ENCODE results near the gene SMOC2.

Gene SMOC2

GRCh38 chr6:168515376-168515775 is 74.4 kb downstream of the SMOC2 start:
- TF ChIP-seq POLR2A (IDR thresholded peaks at IDR 0.05; ENCODE audit: low read depth, low read length), result no peak
- no peak for DNase-seq (ENCODE audit: insufficient read length, low spot score)
- no peak for FAIRE-seq

- DNase-seq (ENCODE audit: insufficient read length, low spot score), result no peak
- FAIRE-seq, result no peak
- no peak for TF ChIP-seq POLR2A (IDR thresholded peaks at IDR 0.05; ENCODE audit: low read depth, low read length)
Observed at GRCh38 chr6:168516944-168517741, 76.2 kb downstream of the SMOC2 start.

- DNase-seq (ENCODE audit: insufficient read length, low spot score), result no peak
- FAIRE-seq, result no peak
- TF ChIP-seq POLR2A (IDR thresholded peaks at IDR 0.05; ENCODE audit: low read depth, low read length), result no peak
Observed at GRCh38 chr6:168517742-168518347, 76.9 kb downstream of the SMOC2 start.

GRCh38 chr6:168518348-168518745 is 77.4 kb downstream of the SMOC2 start:
- TF ChIP-seq POLR2A (IDR thresholded peaks at IDR 0.05; ENCODE audit: low read depth, low read length), result no peak
- FAIRE-seq, result no peak

GRCh38 chr6:168518867-168519266 is 77.9 kb downstream of the SMOC2 start:
- FAIRE-seq, result no peak
- no peak for DNase-seq (ENCODE audit: insufficient read length, low spot score)
- no peak for TF ChIP-seq POLR2A (IDR thresholded peaks at IDR 0.05; ENCODE audit: low read depth, low read length)

More at GRCh38 chr6:168518348-168518745, 77.4 kb downstream of the SMOC2 start:
- no peak for DNase-seq (ENCODE audit: insufficient read length, low spot score)

GRCh38 chr6:168520233-168520632 is 79.2 kb downstream of the SMOC2 start:
- FAIRE-seq, result no peak
- no peak for TF ChIP-seq POLR2A (IDR thresholded peaks at IDR 0.05; ENCODE audit: low read depth, low read length)
- DNase-seq (ENCODE audit: insufficient read length, low spot score), result no peak

- DNase-seq (ENCODE audit: insufficient read length, low spot score) (no peak), FAIRE-seq (no peak)
- TF ChIP-seq POLR2A (IDR thresholded peaks at IDR 0.05; ENCODE audit: low read depth, low read length), result no peak
Observed at GRCh38 chr6:168524571-168525001, 83.6 kb downstream of the SMOC2 start.

GRCh38 chr6:168525114-168525513 is 84.1 kb downstream of the SMOC2 start:
- no peak for TF ChIP-seq POLR2A (IDR thresholded peaks at IDR 0.05; ENCODE audit: low read depth, low read length)
- DNase-seq (ENCODE audit: insufficient read length, low spot score) (no peak), FAIRE-seq (no peak)

GRCh38 chr6:168525926-168526630 is 85.1 kb downstream of the SMOC2 start:
- TF ChIP-seq POLR2A (IDR thresholded peaks at IDR 0.05; ENCODE audit: low read depth, low read length), result no peak
- DNase-seq (ENCODE audit: insufficient read length, low spot score) (no peak), FAIRE-seq (no peak)

GRCh38 chr6:168526841-168527281 is 85.9 kb downstream of the SMOC2 start:
- FAIRE-seq (no peak), DNase-seq (ENCODE audit: insufficient read length, low spot score) (no peak)

GRCh38 chr6:168527451-168528210 is 86.6 kb downstream of the SMOC2 start:
- FAIRE-seq, result no peak
- no peak for TF ChIP-seq POLR2A (IDR thresholded peaks at IDR 0.05; ENCODE audit: low read depth, low read length)
- no peak for DNase-seq (ENCODE audit: insufficient read length, low spot score)

More at GRCh38 chr6:168526841-168527281, 85.9 kb downstream of the SMOC2 start:
- no peak for TF ChIP-seq POLR2A (IDR thresholded peaks at IDR 0.05; ENCODE audit: low read depth, low read length)

GRCh38 chr6:168528474-168529095 is 87.6 kb downstream of the SMOC2 start:
- FAIRE-seq, result no peak
- no peak for DNase-seq (ENCODE audit: insufficient read length, low spot score)
- no peak for TF ChIP-seq POLR2A (IDR thresholded peaks at IDR 0.05; ENCODE audit: low read depth, low read length)

- no peak for FAIRE-seq
- TF ChIP-seq POLR2A (IDR thresholded peaks at IDR 0.05; ENCODE audit: low read depth, low read length), result no peak
- DNase-seq (ENCODE audit: insufficient read length, low spot score), result no peak
Observed at GRCh38 chr6:168529214-168529613, 88.2 kb downstream of the SMOC2 start.

All from H54 (cell line).